ENCODE data around the gene CCDC178.
A peak's percentile ranks its signal among the peaks of the same experiment; 100 is the strongest.

The CCDC178 gene

DNA sequence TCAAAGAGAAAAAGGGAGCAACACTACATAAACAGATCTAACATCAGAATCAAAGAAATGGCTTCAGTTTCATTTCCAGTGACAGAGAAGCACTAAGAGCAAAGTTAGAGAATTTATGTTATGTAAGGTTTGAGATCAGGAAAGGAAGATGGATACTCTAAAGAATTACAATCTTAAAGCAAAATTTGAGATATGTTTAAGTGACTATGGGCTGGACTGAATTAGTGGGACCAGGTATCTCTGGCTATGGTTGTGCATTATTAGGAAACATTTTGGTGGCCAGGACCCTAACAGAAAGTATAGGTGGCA lies 208.2 kb downstream of the CCDC178 start:
- TF ChIP-seq EGR1 (IDR thresholded peaks at IDR 0.05) (no peak), TEAD4 (IDR thresholded peaks at IDR 0.05) (no peak), EP300 (IDR thresholded peaks at IDR 0.05; ENCODE audit: borderline replicate concordance) (no peak), USF1 (IDR thresholded peaks at IDR 0.05) (no peak)
- TF ChIP-seq, protein P1, sequence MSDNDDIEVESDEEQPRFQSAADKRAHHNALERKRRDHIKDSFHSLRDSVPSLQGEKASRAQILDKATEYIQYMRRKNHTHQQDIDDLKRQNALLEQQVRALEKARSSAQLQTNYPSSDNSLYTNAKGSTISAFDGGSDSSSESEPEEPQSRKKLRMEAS (IDR thresholded peaks at IDR 0.05) = no peak

DNA sequence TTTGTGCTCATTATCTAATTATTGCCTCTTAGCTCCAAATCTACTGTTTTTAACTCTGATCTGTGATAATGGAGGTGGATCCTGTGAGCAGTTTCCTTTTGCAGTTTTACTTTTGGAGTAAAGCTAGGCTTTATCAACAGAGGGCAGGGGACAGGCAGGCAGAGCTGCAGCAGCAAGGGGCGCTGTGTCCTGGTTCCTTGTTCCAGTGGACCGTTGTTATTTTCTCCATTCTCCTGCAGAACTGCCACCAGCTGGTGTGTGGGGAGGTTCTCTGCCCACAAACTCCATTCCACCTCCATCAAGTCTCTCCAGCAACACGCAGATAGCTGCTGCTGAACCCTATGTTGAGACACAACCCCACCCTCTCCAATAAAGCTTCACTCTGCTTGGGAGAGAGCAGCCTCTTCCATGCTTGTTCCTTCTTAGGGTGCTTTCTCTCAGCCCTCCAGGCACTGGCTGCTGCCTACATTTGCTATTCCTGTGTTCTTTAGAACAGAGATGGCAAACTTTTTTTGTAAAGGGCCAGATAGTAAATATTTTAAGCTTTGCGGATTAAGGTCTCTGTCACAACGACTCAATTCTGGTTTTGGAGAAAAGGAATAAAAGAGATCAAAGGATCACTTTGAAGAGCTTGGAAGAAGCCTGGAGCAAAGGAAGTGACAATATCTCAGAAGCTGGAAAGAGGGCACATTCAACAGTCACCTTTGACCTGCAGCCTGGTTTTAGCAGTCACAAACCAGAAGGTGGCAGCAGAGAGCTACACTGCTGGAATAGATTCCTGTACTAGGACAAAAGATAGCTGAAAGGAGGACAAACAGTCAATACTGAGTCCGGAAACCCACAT lies 208.8 kb downstream of the CCDC178 start:
- peak; percentile 91 for TF ChIP-seq RAD21 (IDR thresholded peaks at IDR 0.05; ENCODE audit: low read depth)
- no peak for TF ChIP-seq TAF1 (IDR thresholded peaks at IDR 0.05; ENCODE audit: low read depth)

GRCh38 chr18:33212363-33212762 lies 228.2 kb downstream of the CCDC178 start:
- TF ChIP-seq YY1 (IDR thresholded peaks at IDR 0.05; ENCODE audit: low read depth) = peak; percentile 68
- TF ChIP-seq CREB1 (IDR thresholded peaks at IDR 0.05; ENCODE audit: low read depth) = no peak
- no peak for TF ChIP-seq USF1 (IDR thresholded peaks at IDR 0.05)
- TF ChIP-seq TAF1 (IDR thresholded peaks at IDR 0.05; ENCODE audit: low read depth) = no peak
- TF ChIP-seq RAD21 (IDR thresholded peaks at IDR 0.05; ENCODE audit: low read depth) = no peak
- peak; percentile 87 for TF ChIP-seq EP300 (IDR thresholded peaks at IDR 0.05; ENCODE audit: borderline replicate concordance)
- TF ChIP-seq TEAD4 (IDR thresholded peaks at IDR 0.05) = peak; percentile 69
- no peak for TF ChIP-seq REST (IDR thresholded peaks at IDR 0.05; ENCODE audit: low read depth)
- TF ChIP-seq, protein P1 (IDR thresholded peaks at IDR 0.05) = peak; percentile 58; the same call in 1 of the 2 replicates
- TF ChIP-seq EGR1 (IDR thresholded peaks at IDR 0.05) = no peak
- peak; percentile 77 for TF ChIP-seq CEBPB (IDR thresholded peaks at IDR 0.05)
- peak; percentile 81; the same call in 1 of the 2 replicates for TF ChIP-seq TCF12 (IDR thresholded peaks at IDR 0.05; ENCODE audit: low read depth)
- peak; percentile 83 for TF ChIP-seq NFIC (IDR thresholded peaks at IDR 0.05)
- peak; percentile 80 for TF ChIP-seq FOXM1 (IDR thresholded peaks at IDR 0.05; ENCODE audit: borderline replicate concordance, low read depth)

- TF ChIP-seq TAF1 (IDR thresholded peaks at IDR 0.05; ENCODE audit: low read depth) (no peak), RAD21 (IDR thresholded peaks at IDR 0.05; ENCODE audit: low read depth) (peak; percentile 58)
Observed at GRCh38 chr18:33210575-33211189, 229.8 kb downstream of the CCDC178 start.

GRCh38 chr18:33205777-33206176 lies 234.7 kb downstream of the CCDC178 start:
- TF ChIP-seq NFIC (IDR thresholded peaks at IDR 0.05) (no peak), TEAD4 (IDR thresholded peaks at IDR 0.05) (no peak), EGR1 (IDR thresholded peaks at IDR 0.05) (no peak), YY1 (IDR thresholded peaks at IDR 0.05; ENCODE audit: low read depth) (no peak), RAD21 (IDR thresholded peaks at IDR 0.05; ENCODE audit: low read depth) (no peak), REST (IDR thresholded peaks at IDR 0.05; ENCODE audit: low read depth) (no peak), TAF1 (IDR thresholded peaks at IDR 0.05; ENCODE audit: low read depth) (no peak), EP300 (IDR thresholded peaks at IDR 0.05; ENCODE audit: borderline replicate concordance) (no peak), TCF12 (IDR thresholded peaks at IDR 0.05; ENCODE audit: low read depth) (no peak), ZBTB7A (IDR thresholded peaks at IDR 0.05; ENCODE audit: low read depth) (no peak), FOXM1 (IDR thresholded peaks at IDR 0.05; ENCODE audit: borderline replicate concordance, low read depth) (no peak), USF1 (IDR thresholded peaks at IDR 0.05) (no peak), CEBPB (IDR thresholded peaks at IDR 0.05) (no peak), CREB1 (IDR thresholded peaks at IDR 0.05; ENCODE audit: low read depth) (no peak)
- TF ChIP-seq, protein P1 (IDR thresholded peaks at IDR 0.05) = no peak
